BLaER1 treated with 17β-estradiol and CSF1 and Interleukin-3, amounts not matched to agents 10 nM and 100 nM (cell line): ENCODE results near the gene PRF1.
A peak's percentile ranks its signal among the peaks of the same experiment; 100 is the strongest.

ENCODE experiments used
- H3K27ac ChIP-seq, 11 experiments: shearing (Covaris generic); formaldehyde crosslinking; 2 replicates each; pipeline ENCODE4 v1.8.1; 2022
- H3K27me3 ChIP-seq, 11 experiments: shearing (Covaris generic); formaldehyde crosslinking; 2 replicates each; pipeline ENCODE4 v1.8.1; 2022
- H3K36me3 ChIP-seq, 11 experiments: shearing (Covaris generic); formaldehyde crosslinking; 2 replicates each; pipeline ENCODE4 v1.8.1; 2022
- H3K4me1 ChIP-seq, 10 experiments: shearing (Covaris generic); formaldehyde crosslinking; 2 replicates each; pipeline ENCODE4 v1.8.1; 2022
- H3K4me2 ChIP-seq, 11 experiments: shearing (Covaris generic); formaldehyde crosslinking; 2 replicates each; pipeline ENCODE4 v1.8.1; 2022
- H3K4me3 ChIP-seq, 10 experiments: shearing (Covaris generic); formaldehyde crosslinking; 2 replicates each; pipeline ENCODE4 v1.8.1; 2022
- H3K9ac ChIP-seq, 11 experiments: shearing (Covaris generic); formaldehyde crosslinking; 2 replicates each; pipeline ENCODE4 v1.8.1; 2022
- H3K9me3 ChIP-seq, 11 experiments: shearing (Covaris generic); formaldehyde crosslinking; replicated peaks in 1 of 11; 2 replicates each; pipeline ENCODE4 v1.8.1; 2022
- H4K20me1 ChIP-seq, 11 experiments: shearing (Covaris generic); formaldehyde crosslinking; 2 replicates each; pipeline ENCODE4 v1.8.1; 2022
- Cebpa-rat ChIP-seq, 11 experiments: shearing (Covaris generic); IDR thresholded peaks; 2 replicates each; pipeline ENCODE4 v1.8.1; 2022

The PRF1 gene

GRCh38 chr10:70592186-70592735, 10.3 kb downstream of the PRF1 start:
- H3K4me1 ChIP-seq = peaks cover 22 to 59% (median 41%) of the 10 kb centered on the region in 10 experiments
- no peak overlapping the region for H3K9ac ChIP-seq
- peak overlapping the region in 10 of 11 experiments; percentile 40 to 81 (median 68); a peak in 19 of 22 replicates for H3K4me2 ChIP-seq
- peaks cover 0 to 5% (median 0%) of the 10 kb centered on the region in 11 experiments; a peak in 1 of 22 replicates for H4K20me1 ChIP-seq
- H3K36me3 ChIP-seq = no peaks in the 10 kb centered on the region
- H3K27me3 ChIP-seq = no peaks in the 10 kb centered on the region
- peak overlapping the region in 1 of 11 experiments; percentile 12; a peak in 1 of 22 replicates for H3K27ac ChIP-seq
- no peak for TF ChIP-seq Cebpa-rat (IDR thresholded peaks at IDR 0.05)
- H3K4me3 ChIP-seq = no peak overlapping the region
- no peaks in the 10 kb centered on the region for H3K9me3 ChIP-seq

GRCh38 chr10:70590655-70591416, 11.7 kb downstream of the PRF1 start:
- peaks cover 22 to 56% (median 39%) of the 10 kb centered on the region in 10 experiments for H3K4me1 ChIP-seq
- no peak for TF ChIP-seq Cebpa-rat (IDR thresholded peaks at IDR 0.05)
- H3K4me3 ChIP-seq = no peak overlapping the region
- no peak overlapping the region for H3K27ac ChIP-seq
- no peak overlapping the region for H3K9ac ChIP-seq
- no peaks in the 10 kb centered on the region for H3K36me3 ChIP-seq
- H4K20me1 ChIP-seq = peaks cover 0 to 6% (median 0%) of the 10 kb centered on the region in 11 experiments; a peak in 1 of 22 replicates
- peak overlapping the region in 7 of 11 experiments; percentile 4 to 48 (median 16); a peak in 8 of 22 replicates for H3K4me2 ChIP-seq
- H3K9me3 ChIP-seq = no peaks in the 10 kb centered on the region
- H3K27me3 ChIP-seq = no peaks in the 10 kb centered on the region

- Histone ChIP-seq H3K27me3 (no peaks in the 10 kb centered on the region), H3K27ac (no peak overlapping the region), H3K4me1 (peaks cover 28 to 61% (median 47%) of the 10 kb centered on the region in 10 experiments), H3K9ac (no peak overlapping the region), H3K4me3 (no peak overlapping the region), H3K9me3 (no peaks in the 10 kb centered on the region), H3K36me3 (no peaks in the 10 kb centered on the region), H3K4me2 (no peak overlapping the region), H4K20me1 (peaks cover 0 to 10% (median 0%) of the 10 kb centered on the region in 11 experiments; a peak in 1 of 22 replicates)
- no peak for TF ChIP-seq Cebpa-rat (IDR thresholded peaks at IDR 0.05)
These were observed 12.5 kb downstream of the PRF1 start for GRCh38 chr10:70589762-70590654.

GRCh38 chr10:70588859-70589570, 13.5 kb downstream of the PRF1 start:
- Histone ChIP-seq H3K27ac (no peak overlapping the region), H3K27me3 (no peaks in the 10 kb centered on the region), H3K4me3 (no peak overlapping the region), H4K20me1 (peaks cover 0 to 7% (median 0%) of the 10 kb centered on the region in 11 experiments; a peak in 1 of 22 replicates), H3K4me1 (peaks cover 32 to 69% (median 54%) of the 10 kb centered on the region in 10 experiments), H3K4me2 (peak overlapping the region in 10 of 11 experiments; percentile 29 to 65 (median 53); a peak in 15 of 22 replicates), H3K36me3 (no peaks in the 10 kb centered on the region), H3K9me3 (no peaks in the 10 kb centered on the region), H3K9ac (no peak overlapping the region)
- no peak for TF ChIP-seq Cebpa-rat (IDR thresholded peaks at IDR 0.05)

- H3K9me3 ChIP-seq = no peaks in the 10 kb centered on the region
- H3K4me3 ChIP-seq = no peak overlapping the region
- peak overlapping the region; percentile 29 to 65 (median 51); a peak in 21 of 22 replicates for H3K4me2 ChIP-seq
- H3K27ac ChIP-seq = no peak overlapping the region
- no peak for TF ChIP-seq Cebpa-rat (IDR thresholded peaks at IDR 0.05)
- H3K36me3 ChIP-seq = no peaks in the 10 kb centered on the region
- H3K9ac ChIP-seq = no peak overlapping the region
- H4K20me1 ChIP-seq = 0 out of 22 replicates have a peak, but pooled peaks cover 0 to 5% (median 0%) of the 10 kb centered on the region in 11 experiments
- H3K27me3 ChIP-seq = no peaks in the 10 kb centered on the region
- peaks cover 31 to 62% (median 49%) of the 10 kb centered on the region in 10 experiments for H3K4me1 ChIP-seq
These were observed 14.3 kb downstream of the PRF1 start for GRCh38 chr10:70588255-70588654.

GRCh38 chr10:70587045-70587658, 15.4 kb downstream of the PRF1 start:
- H3K27me3 ChIP-seq = no peaks in the 10 kb centered on the region
- H4K20me1 ChIP-seq = 0 out of 22 replicates have a peak, but pooled peaks cover 0 to 5% (median 0%) of the 10 kb centered on the region in 11 experiments
- H3K9me3 ChIP-seq = no peaks in the 10 kb centered on the region
- H3K4me1 ChIP-seq = peaks cover 22 to 51% (median 38%) of the 10 kb centered on the region in 10 experiments
- no peak overlapping the region for H3K4me2 ChIP-seq
- H3K36me3 ChIP-seq = no peaks in the 10 kb centered on the region
- no peak overlapping the region for H3K4me3 ChIP-seq
- no peak overlapping the region for H3K27ac ChIP-seq
- H3K9ac ChIP-seq = no peak overlapping the region
- TF ChIP-seq Cebpa-rat (IDR thresholded peaks at IDR 0.05) = no peak

GRCh38 chr10:70586348-70586930, 16.1 kb downstream of the PRF1 start:
- Histone ChIP-seq H3K27me3 (no peaks in the 10 kb centered on the region), H3K9ac (no peak overlapping the region), H3K4me1 (peaks cover 22 to 47% (median 36%) of the 10 kb centered on the region in 10 experiments), H3K9me3 (no peaks in the 10 kb centered on the region), H3K4me2 (no peak overlapping the region), H3K27ac (no peak overlapping the region), H4K20me1 (0 out of 22 replicates have a peak, but pooled peaks cover 0 to 5% (median 0%) of the 10 kb centered on the region in 11 experiments), H3K4me3 (no peak overlapping the region), H3K36me3 (no peaks in the 10 kb centered on the region)
- TF ChIP-seq Cebpa-rat (IDR thresholded peaks at IDR 0.05) = no peak
